NT2/D1 (cell line): ENCODE measurements around the gene TRABD2B.
A peak's percentile ranks its signal among the peaks of the same experiment; 100 is the strongest.

Source experiments
- DNase-seq: peaks from one replicate; pipeline ENCODE4 v3.0.0-alpha.2; 2011; ENCODE audit warnings: low read depth, low spot score
- H3K27me3 ChIP-seq: 2 replicates; pipeline ENCODE4 v1.6.0; 2011; ENCODE audit warnings: mild to moderate bottlenecking; ENCODE audit not compliant: insufficient read length, insufficient read depth
- H3K36me3 ChIP-seq: 2 replicates; pipeline ENCODE4 v1.6.1; 2011; ENCODE audit warnings: mild to moderate bottlenecking, low read length, mixed read lengths; ENCODE audit not compliant: insufficient read depth, insufficient read length
- H3K4me1 ChIP-seq: 2 replicates; pipeline ENCODE4 v1.5.1; 2011; ENCODE audit not compliant: insufficient read depth, insufficient read length
- H3K4me3 ChIP-seq: 2 replicates; pipeline ENCODE4 v1.5.1; 2011; ENCODE audit warnings: low read depth; ENCODE audit not compliant: insufficient read length
- H3K9ac ChIP-seq: 2 replicates; pipeline ENCODE4 v1.6.0; 2011; ENCODE audit warnings: low read depth; ENCODE audit not compliant: insufficient read length
- H3K9me3 ChIP-seq: 2 replicates; pipeline ENCODE4 v1.5.1; 2011; ENCODE audit warnings: mild to moderate bottlenecking, low read length; ENCODE audit not compliant: insufficient read depth
- SUZ12 ChIP-seq: IDR thresholded peaks from 2 replicates; pipeline ENCODE4 v1.6.1; 2011; ENCODE audit not compliant: insufficient read length, insufficient read depth; ENCODE audit errors: extremely low read depth
- YY1 ChIP-seq: IDR thresholded peaks from 2 replicates; pipeline ENCODE4 v1.6.1; 2011; ENCODE audit not compliant: insufficient read length, insufficient read depth
- ZNF274 ChIP-seq: IDR thresholded peaks from 2 replicates; pipeline ENCODE4 v1.6.1; 2011; ENCODE audit warnings: mild to moderate bottlenecking, low read depth, low read length

The TRABD2B gene

GRCh38 chr1:47725992-47726855 lies 271.0 kb downstream of the TRABD2B start:
- Histone ChIP-seq H3K36me3 (no peaks in the 10 kb centered on the region), H3K4me1 (peaks cover 10% of the 10 kb centered on the region), H3K9me3 (no peaks in the 10 kb centered on the region), H3K4me3 (no peak overlapping the region), H3K27me3 (peaks cover 65% of the 10 kb centered on the region), H3K9ac (peak overlapping the region; percentile 27)
- DNase-seq: peak; percentile 90
- TF ChIP-seq SUZ12 (peak; percentile 45), YY1 (no peak)

DNA sequence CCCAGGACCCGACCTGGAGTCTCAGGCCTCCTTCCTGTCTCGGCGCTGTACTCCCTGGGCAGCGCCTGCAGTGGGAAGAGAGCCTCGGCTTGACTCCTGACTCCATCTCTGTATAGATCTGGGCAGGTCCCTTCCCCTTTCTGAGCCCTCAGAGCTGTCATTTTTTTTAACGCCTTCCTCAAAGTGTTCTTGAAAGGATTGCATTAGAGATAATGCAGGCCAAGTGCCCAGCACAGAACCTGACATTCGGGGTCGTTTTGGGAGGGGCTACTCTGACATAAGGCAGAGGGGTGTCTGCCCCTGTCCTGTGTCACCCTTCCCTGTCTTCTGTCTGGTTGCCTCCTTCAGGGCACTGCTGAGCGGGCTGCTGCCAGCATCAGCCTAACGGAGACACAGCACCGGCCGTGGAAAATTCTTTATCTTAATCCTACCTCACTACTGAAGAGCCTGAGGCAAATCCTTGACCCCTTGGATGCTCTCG lies 271.6 kb downstream of the TRABD2B start:
- TF ChIP-seq SUZ12: peak; percentile 70
- no peak for TF ChIP-seq YY1
- DNase-seq: no peak
- H3K9ac ChIP-seq: peak overlapping the region; percentile 27
- H3K36me3 ChIP-seq: no peaks in the 10 kb centered on the region
- no peaks in the 10 kb centered on the region for H3K9me3 ChIP-seq
- peak overlapping the region; percentile 33 for H3K4me3 ChIP-seq
- peaks cover 68% of the 10 kb centered on the region for H3K27me3 ChIP-seq
- peaks cover 10% of the 10 kb centered on the region for H3K4me1 ChIP-seq

GRCh38 chr1:47725000-47725473 lies 272.1 kb downstream of the TRABD2B start:
- no peaks in the 10 kb centered on the region for H3K36me3 ChIP-seq
- H3K4me3 ChIP-seq: peak overlapping the region; percentile 33
- H3K27me3 ChIP-seq: peaks cover 68% of the 10 kb centered on the region
- TF ChIP-seq SUZ12 (no peak), ZNF274 (no peak), YY1 (no peak)
- H3K9me3 ChIP-seq: no peaks in the 10 kb centered on the region
- H3K9ac ChIP-seq: peak overlapping the region; percentile 79
- H3K4me1 ChIP-seq: peaks cover 15% of the 10 kb centered on the region
- no peak for DNase-seq

- H3K36me3 ChIP-seq: no peaks in the 10 kb centered on the region
- no peak for TF ChIP-seq YY1
- no peak for TF ChIP-seq SUZ12
- no peak for TF ChIP-seq ZNF274
- peak overlapping the region; percentile 33 for H3K4me3 ChIP-seq
- H3K9me3 ChIP-seq: no peaks in the 10 kb centered on the region
- DNase-seq: no peak
- peaks cover 19% of the 10 kb centered on the region for H3K4me1 ChIP-seq
- peak overlapping the region; percentile 79 for H3K9ac ChIP-seq
- peaks cover 68% of the 10 kb centered on the region for H3K27me3 ChIP-seq
Observed at GRCh38 chr1:47724432-47724999, 272.7 kb downstream of the TRABD2B start.

DNA sequence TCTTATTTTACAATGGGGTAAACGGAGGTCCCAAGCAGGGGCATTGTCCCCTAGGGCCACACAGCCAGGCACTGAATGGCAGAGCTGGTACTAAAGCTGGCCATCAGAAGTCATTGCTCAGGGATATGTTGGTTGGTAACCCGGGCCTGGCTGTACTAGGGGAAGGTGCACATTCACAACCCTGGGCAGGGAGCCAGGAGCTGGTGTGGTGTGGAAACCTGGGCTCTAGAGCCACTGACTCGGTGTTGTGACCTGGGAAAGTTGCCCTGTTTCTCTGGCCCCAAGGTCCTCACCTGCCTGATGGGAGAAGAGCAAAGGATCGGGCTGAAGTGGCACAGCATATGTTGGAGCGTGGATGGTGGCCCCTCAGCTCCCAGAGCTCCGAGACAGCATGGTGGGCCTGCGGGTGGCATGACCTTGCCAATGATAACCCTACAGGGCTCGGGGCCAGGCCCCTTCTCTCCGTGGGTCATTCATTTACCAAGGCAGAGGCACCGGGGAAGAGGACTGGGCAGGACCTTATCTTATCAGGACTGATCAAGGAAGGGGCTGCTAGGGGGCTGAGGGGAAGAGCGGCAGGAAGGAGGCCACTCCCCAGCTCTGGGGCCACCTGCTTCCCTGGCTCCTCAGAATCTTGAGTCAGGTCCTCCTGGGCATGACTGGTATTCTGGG lies 274.1 kb downstream of the TRABD2B start:
- Histone ChIP-seq H3K27me3 (peaks cover 79% of the 10 kb centered on the region), H3K4me3 (no peak overlapping the region), H3K9me3 (no peaks in the 10 kb centered on the region), H3K36me3 (no peaks in the 10 kb centered on the region), H3K9ac (no peak overlapping the region), H3K4me1 (peaks cover 19% of the 10 kb centered on the region)
- no peak for DNase-seq
- TF ChIP-seq ZNF274 (no peak), SUZ12 (no peak), YY1 (no peak)

DNA sequence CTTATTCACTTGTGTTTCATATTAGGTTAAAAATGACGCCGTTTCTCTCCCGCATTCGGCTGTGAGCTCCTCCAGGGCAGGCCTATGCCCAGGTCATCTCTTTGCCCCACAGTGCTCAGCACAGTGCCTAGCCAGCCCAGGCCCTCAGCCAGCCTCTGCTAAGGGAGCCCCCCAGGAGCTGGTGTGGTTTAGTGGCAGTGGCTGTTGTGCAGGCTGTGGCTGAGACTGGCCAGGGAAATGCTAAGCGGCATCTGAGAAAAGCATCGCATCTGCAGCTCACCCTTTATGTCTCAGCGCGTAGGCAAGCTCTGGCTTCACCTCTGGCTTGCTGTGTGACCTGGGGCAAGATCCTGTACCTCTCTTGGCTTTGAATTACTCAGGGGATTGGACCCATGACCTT lies 275.1 kb downstream of the TRABD2B start:
- Histone ChIP-seq H3K4me1 (peaks cover 19% of the 10 kb centered on the region), H3K4me3 (no peak overlapping the region), H3K9me3 (no peaks in the 10 kb centered on the region), H3K9ac (no peak overlapping the region), H3K27me3 (peaks cover 71% of the 10 kb centered on the region), H3K36me3 (no peaks in the 10 kb centered on the region)
- no peak for DNase-seq
- TF ChIP-seq SUZ12 (no peak), ZNF274 (no peak), YY1 (no peak)

GRCh38 chr1:47720111-47720510 lies 277.1 kb downstream of the TRABD2B start:
- Histone ChIP-seq H3K9ac (no peak overlapping the region), H3K36me3 (no peaks in the 10 kb centered on the region), H3K27me3 (peaks cover 56% of the 10 kb centered on the region), H3K9me3 (no peaks in the 10 kb centered on the region), H3K4me3 (no peak overlapping the region), H3K4me1 (peaks cover 16% of the 10 kb centered on the region)
- DNase-seq: no peak
- no peak for TF ChIP-seq ZNF274
- no peak for TF ChIP-seq YY1
- no peak for TF ChIP-seq SUZ12
